IMR-90 (cell line): ENCODE results near the gene PKIG. TPM values are rescaled to one million over a fixed set of nuclear protein-coding genes. Genes with fewer than 3 reads are reported as not detected.

ENCODE experiments used
- ATAC-seq: fragments of 200-7000 bp; cut with Tn5 transposase; 2 replicates; pipeline ENCODE4 v1.9.1; 2020; ENCODE audit warnings: low read depth, mild to moderate bottlenecking, moderate library complexity
- BruUV-seq: library from RNA; stranded (reverse); fragments of 400-500 nt; replicated peaks from 2 replicates; lab custom pipeline; 2021; lab: Mats Ljungman, UMichigan
- CTCF ChIA-PET: fragments of 300-600 bp; formaldehyde crosslinking; extraction: SDS; loops from one replicate; lab custom pipeline; 2021; ENCODE audit warnings: antibody characterized with exemption; lab: Yijun Ruan, JAX
- POLR2A ChIA-PET: fragments of 300-600 bp; sonication (Branson Sonifier 250); formaldehyde crosslinking; loops from one replicate; lab custom pipeline; 2022; ENCODE audit warnings: antibody characterized with exemption; ENCODE audit not compliant: unreplicated experiment; lab: Charles Lee
- DNase-seq: peaks from one replicate; pipeline ENCODE4 v3.0.0; 2013
- H2AFZ ChIP-seq: replicated peaks from 2 replicates; pipeline ENCODE3; 2013; ENCODE audit warnings: low read length, mild to moderate bottlenecking; ENCODE audit not compliant: poor library complexity
- H2AK5ac ChIP-seq: 2 replicates; pipeline ENCODE4 v1.6.1; 2013; ENCODE audit warnings: low read depth, low read length, inconsistent platforms
- H2AK9ac ChIP-seq: replicated peaks from 2 replicates; pipeline ENCODE3; 2013; ENCODE audit warnings: mild to moderate bottlenecking, low read depth, low read length, moderate library complexity; ENCODE audit not compliant: poor library complexity
- H2BK120ac ChIP-seq: 2 replicates; pipeline ENCODE4 v1.6.1; 2013; ENCODE audit warnings: low read depth, low read length, inconsistent platforms
- H2BK15ac ChIP-seq: 3 replicates; pipeline ENCODE4 v1.6.1; 2013; ENCODE audit warnings: low read depth, low read length, inconsistent platforms
- H2BK20ac ChIP-seq: 2 replicates; pipeline ENCODE4 v1.6.1; 2013; ENCODE audit warnings: low read depth, mild to moderate bottlenecking, inconsistent platforms, low read length, moderate library complexity
- H2BK5ac ChIP-seq: 2 replicates; pipeline ENCODE4 v1.6.1; 2013; ENCODE audit warnings: mild to moderate bottlenecking, low read depth, low read length, inconsistent platforms; ENCODE audit not compliant: poor library complexity, severe bottlenecking
- H3K14ac ChIP-seq: replicated peaks from 2 replicates; pipeline ENCODE4 v1.6.1; 2013; ENCODE audit warnings: low read depth, low read length, inconsistent platforms
- H3K18ac ChIP-seq: 2 replicates; pipeline ENCODE4 v1.6.1; 2013; ENCODE audit warnings: low read depth, low read length, control low read depth
- H3K23ac ChIP-seq: 2 replicates; pipeline ENCODE4 v1.6.1; 2013; ENCODE audit warnings: low read depth, low read length, inconsistent platforms
- H3K27ac ChIP-seq: 2 replicates; pipeline ENCODE4 v1.5.1; 2013; ENCODE audit warnings: mild to moderate bottlenecking, control low read depth, low read length; ENCODE audit not compliant: insufficient read depth
- H3K27me3 ChIP-seq: 2 replicates; pipeline ENCODE4 v1.6.1; 2013; ENCODE audit warnings: low read length; ENCODE audit not compliant: control insufficient read depth, insufficient read depth
- H3K36me3 ChIP-seq: 2 replicates; pipeline ENCODE4 v1.6.1; 2013; ENCODE audit warnings: low read length, mixed read lengths; ENCODE audit not compliant: control insufficient read depth, insufficient read depth
- H3K4ac ChIP-seq: 2 replicates; pipeline ENCODE4 v1.6.1; 2013; ENCODE audit warnings: low read depth, low read length, inconsistent platforms
- H3K4me1 ChIP-seq: 2 replicates; pipeline ENCODE4 v1.6.1; 2013; ENCODE audit warnings: low read length, mixed read lengths; ENCODE audit not compliant: control insufficient read depth, insufficient read depth
- H3K4me2 ChIP-seq: 2 replicates; pipeline ENCODE4 v1.6.1; 2013; ENCODE audit warnings: low read depth, mild to moderate bottlenecking, control low read depth, low read length, moderate library complexity
- H3K4me3 ChIP-seq: 2 replicates; pipeline ENCODE4 v1.5.1; 2013; ENCODE audit warnings: low read depth, mild to moderate bottlenecking, control low read depth, low read length, moderate library complexity; ENCODE audit not compliant: insufficient read depth
- H3K56ac ChIP-seq: 2 replicates; pipeline ENCODE4 v1.6.1; 2013; ENCODE audit warnings: low read length, inconsistent platforms; ENCODE audit not compliant: insufficient read depth; ENCODE audit errors: extremely low read depth
- H3K79me1 ChIP-seq, 2 experiments: 2 replicates each; pipeline ENCODE4 v1.6.1; 2013; ENCODE audit warnings: low read length in 2 of 2, inconsistent platforms in 1 of 2, low read depth in 1 of 2
- H3K9ac ChIP-seq: 2 replicates; pipeline ENCODE4 v1.6.1; 2013; ENCODE audit warnings: low read depth, low read length, control low read depth
- H3K9me1 ChIP-seq: 2 replicates; pipeline ENCODE4 v1.6.1; 2013; ENCODE audit warnings: low read length, inconsistent platforms; ENCODE audit not compliant: insufficient read depth
- H3K9me3 ChIP-seq: 2 replicates; pipeline ENCODE4 v1.6.1; 2013; ENCODE audit warnings: low read length; ENCODE audit not compliant: control insufficient read depth, insufficient read depth
- H4K20me1 ChIP-seq: 2 replicates; pipeline ENCODE4 v1.6.1; 2013; ENCODE audit warnings: low read length, inconsistent platforms; ENCODE audit not compliant: insufficient read depth
- H4K5ac ChIP-seq: 2 replicates; pipeline ENCODE4 v1.6.1; 2013; ENCODE audit warnings: mild to moderate bottlenecking, low read depth, low read length, control low read depth
- H4K8ac ChIP-seq, 2 experiments: 2 replicates each; pipeline ENCODE4 v1.6.1; 2013; ENCODE audit warnings: low read depth in 2 of 2, low read length in 2 of 2, control low read depth in 1 of 2, inconsistent platforms in 1 of 2
- H4K91ac ChIP-seq: 2 replicates; pipeline ENCODE4 v1.6.1; 2013; ENCODE audit warnings: low read depth, low read length, inconsistent platforms; ENCODE audit not compliant: insufficient read depth
- BHLHE40 ChIP-seq: fragments of 150-350 bp; IDR thresholded peaks from 2 replicates; pipeline ENCODE4 v1.6.1; 2016; ENCODE audit warnings: mild to moderate bottlenecking, low read depth, low read length
- NFE2L2 ChIP-seq: fragments of 150-350 bp; IDR thresholded peaks from 2 replicates; pipeline ENCODE4 v1.6.1; 2016; ENCODE audit warnings: low read depth, mild to moderate bottlenecking, low read length
- RCOR1 ChIP-seq: IDR thresholded peaks from 2 replicates; pipeline ENCODE4 v1.6.1; 2012; ENCODE audit warnings: mild to moderate bottlenecking, low read length, improper control_type of control experiment; ENCODE audit not compliant: insufficient replicate concordance
- WGBS, 2 experiments: methylation state at CpG; one replicate each; pipeline versions ENCODE4 v1.1.5 to v1.1.7; 2013; ENCODE audit warnings: missing lambda C conversion rate in 2 of 2; ENCODE audit not compliant: insufficient read length in 1 of 2; ENCODE audit errors: extremely low coverage in 2 of 2; 5-methylcytosine and 5-hydroxymethylcytosine counted together
- dilution Hi-C: fragments of 300-500 bp; cut with HindIII; formaldehyde crosslinking; loops from one replicate; pipeline ENCODE4 v1.14.3; 2018; ENCODE audit warnings: low sequenced_read_pairs; ENCODE audit not compliant: unreplicated experiment
- in situ Hi-C: fragments of 300-500 bp; cut with MboI; formaldehyde crosslinking; loops from 3 replicates; pipeline ENCODE4 v1.14.3; 2019; ENCODE audit warnings: low sequenced_read_pairs, inconsistent platforms, mixed read lengths
- intact Hi-C: fragments of 100-400 bp; cut with micrococcal nuclease; formaldehyde crosslinking; loops from 2 replicates; pipeline ENCODE4 v1.10.0; 2022
- polyA plus RNA-seq, 3 experiments: library from polyadenylated mRNA; depleted of rRNA; stranded (reverse); fragments of >200 nt; gene quantifications; 2 replicates each; pipeline ENCODE4 v1.2.3, GENCODE V29; 2012; ENCODE audit warnings: low replicate concordance in 1 of 3
- total RNA-seq: library from RNA; depleted of rRNA; stranded (reverse); fragments of >200 nt; gene quantifications from 2 replicates; pipeline ENCODE4 v1.2.3, GENCODE V29; 2012
- TF ChIP-seq, protein P1 (sequence below): fragments of 150-350 bp; IDR thresholded peaks from 2 replicates; pipeline ENCODE4 v1.6.1; 2017; ENCODE audit warnings: mild to moderate bottlenecking, antibody characterized with exemption, low read length, low read depth

The PKIG gene
- total and polyA plus RNA-seq, 2 of the 4 experiments (the other 2 are of a cell fraction), result 78.3 to 89.6 TPM

DNA sequence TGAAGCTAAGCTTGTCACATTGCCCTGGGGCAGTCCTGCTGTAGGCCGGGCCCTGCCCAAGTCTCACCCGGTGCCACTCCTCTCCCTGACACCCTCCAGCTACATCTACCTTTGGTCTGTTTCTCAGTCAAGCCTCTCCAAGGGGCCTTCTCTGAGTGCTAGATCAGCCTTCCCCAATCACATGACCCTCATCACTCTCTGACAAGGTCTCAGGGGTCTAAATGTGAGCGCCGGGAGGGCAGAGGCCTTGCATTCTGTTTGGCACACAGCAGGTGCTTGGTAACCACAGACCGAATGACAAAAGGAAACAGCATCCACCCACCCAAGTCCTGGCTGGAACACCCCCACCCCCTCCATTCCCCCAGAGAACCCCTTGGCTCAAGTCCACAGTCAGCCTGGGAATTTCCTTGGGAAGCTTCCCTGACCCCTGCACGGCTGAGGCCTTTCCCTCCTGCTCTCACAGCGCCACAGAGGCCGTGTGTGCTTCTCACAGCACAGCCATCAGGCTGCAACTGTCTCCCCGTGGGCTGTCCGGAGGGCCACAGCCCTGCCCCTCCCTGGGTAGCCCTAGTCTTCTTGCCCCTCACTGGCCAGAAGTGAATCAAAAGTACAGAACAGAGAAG is 32.9 kb downstream of the PKIG start:
- peaks cover 45% of the 10 kb centered on the region for H3K36me3 ChIP-seq
- TF ChIP-seq, protein P1, sequence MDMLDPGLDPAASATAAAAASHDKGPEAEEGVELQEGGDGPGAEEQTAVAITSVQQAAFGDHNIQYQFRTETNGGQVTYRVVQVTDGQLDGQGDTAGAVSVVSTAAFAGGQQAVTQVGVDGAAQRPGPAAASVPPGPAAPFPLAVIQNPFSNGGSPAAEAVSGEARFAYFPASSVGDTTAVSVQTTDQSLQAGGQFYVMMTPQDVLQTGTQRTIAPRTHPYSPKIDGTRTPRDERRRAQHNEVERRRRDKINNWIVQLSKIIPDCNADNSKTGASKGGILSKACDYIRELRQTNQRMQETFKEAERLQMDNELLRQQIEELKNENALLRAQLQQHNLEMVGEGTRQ, result no peak
- TF ChIP-seq NFE2L2 (no peak), RCOR1 (no peak), BHLHE40 (no peak)
- no peak overlapping the region for H3K18ac ChIP-seq
- peaks cover 6% of the 10 kb centered on the region; the same call in 1 of the 2 replicates for H4K20me1 ChIP-seq
- no peak overlapping the region for H2BK5ac ChIP-seq
- ChIA-PET CTCF (no interaction called here), POLR2A (no interaction called here)
- H3K9ac ChIP-seq, result no peak overlapping the region
- no peak overlapping the region for H2AK5ac ChIP-seq
- H3K79me1 ChIP-seq, result peaks cover 2 to 22% of the 10 kb centered on the region in 2 experiments; a peak in 2 of 4 replicates
- H3K4ac ChIP-seq, result no peak overlapping the region
- H3K27ac ChIP-seq, result no peak overlapping the region
- H3K9me1 ChIP-seq, result no peaks in the 10 kb centered on the region
- H2BK120ac ChIP-seq, result no peak overlapping the region
- H3K14ac ChIP-seq, result no peak overlapping the region
- H3K9me3 ChIP-seq, result no peaks in the 10 kb centered on the region
- BruUV-seq, result no TSS peak
- no peak overlapping the region for H3K56ac ChIP-seq
- H2BK15ac ChIP-seq, result no peak overlapping the region
- no peak overlapping the region for H4K8ac ChIP-seq
- H3K27me3 ChIP-seq, result no peaks in the 10 kb centered on the region
- H3K4me1 ChIP-seq, result no peaks in the 10 kb centered on the region
- H4K91ac ChIP-seq, result no peak overlapping the region
- H3K4me2 ChIP-seq, result no peak overlapping the region
- WGBS, 2 experiments, result 50% methylated on average over 3 of the region's 10 CpGs; no CpG with 5 or more reads in 1 of the 2 experiments
- in situ Hi-C loops, result loop anchor here (10.0 kb wide), 1 partner anchor 140 kb away; the partner anchor contains the start of gene TTPAL
- no peak; the same call in 1 of the 2 replicates for ATAC-seq
- intact Hi-C loops, result no loop called here
- H3K4me3 ChIP-seq, result no peak overlapping the region
- DNase-seq, result peak; percentile 38
- no peak overlapping the region for H3K23ac ChIP-seq
- no peak overlapping the region for H2BK20ac ChIP-seq
- H2AFZ ChIP-seq, result no peak overlapping the region
- no peak overlapping the region for H4K5ac ChIP-seq
- dilution Hi-C loops, result no loop called here
- H2AK9ac ChIP-seq, result no peak overlapping the region
